PC-3 (cell line): Measurements from ENCODE around the gene SCAANT1. TPM values are rescaled to one million over a fixed set of nuclear protein-coding genes. Genes with fewer than 3 reads are reported as not detected.

Source experiments
- ATAC-seq: fragments of 200-7000 bp; cut with Tn5 transposase; 2 replicates; pipeline ENCODE4 v1.9.1; 2020; ENCODE audit warnings: mild to moderate bottlenecking, moderate library complexity
- BruUV-seq: library from RNA; stranded (reverse); fragments of 400-500 nt; replicated peaks from 2 replicates; lab custom pipeline; 2021; lab: Mats Ljungman, UMichigan
- CTCF ChIA-PET: fragments of 300-600 bp; sonication (Branson Sonifier 250); formaldehyde crosslinking; loops from one replicate; lab custom pipeline; 2022; ENCODE audit warnings: antibody characterized with exemption; lab: Charles Lee
- POLR2A ChIA-PET: fragments of 300-600 bp; sonication (Branson Sonifier 250); formaldehyde crosslinking; loops from one replicate; lab custom pipeline; 2022; ENCODE audit warnings: antibody characterized with exemption; ENCODE audit not compliant: unreplicated experiment; lab: Charles Lee
- DNase-seq: peaks from one replicate; pipeline ENCODE4 v3.0.0-alpha.2; 2015
- H2AFZ ChIP-seq: fragments of 300-600 bp; sonication (generic); 2 replicates; pipeline ENCODE4 v1.6.0; 2016; ENCODE audit warnings: antibody characterized with exemption, low read length
- H3F3A ChIP-seq: fragments of 300-600 bp; sonication (generic); one replicate; pipeline ENCODE4 v1.6.0; 2017; ENCODE audit warnings: antibody characterized with exemption, low read length, control low read depth, mild to moderate bottlenecking; ENCODE audit not compliant: unreplicated experiment
- H3K27ac ChIP-seq: fragments of 300-600 bp; sonication (generic); 2 replicates; pipeline ENCODE4 v1.5.1; 2016; ENCODE audit warnings: mild to moderate bottlenecking, low read length
- H3K27me3 ChIP-seq: fragments of 300-600 bp; sonication (generic); 2 replicates; pipeline ENCODE4 v1.6.1; 2016; ENCODE audit warnings: low read length, mixed read lengths
- H3K36me3 ChIP-seq: fragments of 300-600 bp; sonication (generic); 2 replicates; pipeline ENCODE4 v1.6.1; 2016; ENCODE audit warnings: low read depth, mixed run types, low read length, mixed read lengths
- H3K4me1 ChIP-seq: fragments of 300-600 bp; sonication (generic); 2 replicates; pipeline ENCODE4 v1.5.1; 2016; ENCODE audit warnings: low read length; ENCODE audit not compliant: insufficient read depth
- H3K4me2 ChIP-seq: fragments of 300-600 bp; sonication (generic); 2 replicates; pipeline ENCODE4 v1.6.0; 2016; ENCODE audit warnings: low read length
- H3K4me3 ChIP-seq: fragments of 300-600 bp; sonication (generic); 2 replicates; pipeline ENCODE4 v1.5.1; 2016; ENCODE audit warnings: mild to moderate bottlenecking, low read length, mixed read lengths
- H3K79me2 ChIP-seq: fragments of 300-600 bp; sonication (generic); 2 replicates; pipeline ENCODE4 v1.6.1; 2017; ENCODE audit warnings: low read length, mixed read lengths
- H3K9ac ChIP-seq: fragments of 300-600 bp; sonication (generic); 2 replicates; pipeline ENCODE4 v1.6.0; 2016; ENCODE audit warnings: mild to moderate bottlenecking, low read length
- H3K9me2 ChIP-seq: fragments of 300-600 bp; sonication (generic); replicated peaks from 2 replicates; pipeline ENCODE4 v1.6.1; 2016; ENCODE audit warnings: mixed run types, low read length, mixed read lengths
- H3K9me3 ChIP-seq: fragments of 300-600 bp; sonication (generic); 2 replicates; pipeline ENCODE4 v1.6.1; 2016; ENCODE audit warnings: low read length, mixed read lengths
- H4K20me1 ChIP-seq: fragments of 300-600 bp; sonication (generic); 2 replicates; pipeline ENCODE4 v1.6.1; 2016; ENCODE audit warnings: low read length, mixed read lengths
- CTCF ChIP-seq: fragments of 300-600 bp; sonication (generic); conservative IDR thresholded peaks from 2 replicates; pipeline ENCODE4 v1.5.1; 2017; ENCODE audit warnings: antibody characterized with exemption, low read depth, mild to moderate bottlenecking, low read length
- EZH2 ChIP-seq: fragments of 300-600 bp; sonication (generic); IDR thresholded peaks from one replicate; pipeline ENCODE4 v1.6.1; 2017; ENCODE audit warnings: antibody characterized with exemption, mild to moderate bottlenecking, low read length; ENCODE audit not compliant: unreplicated experiment
- EZH2phosphoT487 ChIP-seq: fragments of 300-600 bp; sonication (generic); IDR thresholded peaks from 2 replicates; pipeline ENCODE4 v1.6.1; 2018; ENCODE audit warnings: mild to moderate bottlenecking, antibody characterized with exemption, low read length, borderline replicate concordance
- intact Hi-C: fragments of 100-400 bp; cut with micrococcal nuclease; formaldehyde crosslinking; loops from 2 replicates; pipeline ENCODE4 v1.9.0; 2023
- total RNA-seq: library from RNA; depleted of rRNA; stranded (reverse); fragments of >200 nt; gene quantifications from 2 replicates; pipeline ENCODE4 v1.2.3, GENCODE V29; 2014

Gene SCAANT1
- total RNA-seq, 1 experiment from 2014 or later: not detected

- peak overlapping the region; percentile 78 for H3K27ac ChIP-seq
- no peak for DNase-seq
- intact Hi-C loops: loop anchor here (5.0 to 10.0 kb wide), 3 partner anchors 49 to 89 kb away; partner anchors contain the start of genes ATXN7 and THOC7
- peak overlapping the region; percentile 88 for H3K4me2 ChIP-seq
- no peak overlapping the region for H2AFZ ChIP-seq
- CTCF ChIA-PET: no interaction called here
- H3K27me3 ChIP-seq: no peaks in the 10 kb centered on the region
- H3K9me3 ChIP-seq: no peaks in the 10 kb centered on the region
- H3K79me2 ChIP-seq: peaks cover 41% of the 10 kb centered on the region
- no peak for ATAC-seq
- H3K4me1 ChIP-seq: peaks cover 22% of the 10 kb centered on the region
- H3K9me2 ChIP-seq: no peaks in the 10 kb centered on the region
- H4K20me1 ChIP-seq: peaks cover 4% of the 10 kb centered on the region; the same call in 1 of the 2 replicates
- TF ChIP-seq EZH2 (no peak), EZH2phosphoT487 (no peak), CTCF (no peak)
- POLR2A ChIA-PET: no interaction called here
- peak overlapping the region; percentile 85 for H3K9ac ChIP-seq
- peak overlapping the region; percentile 71 for H3K4me3 ChIP-seq
- BruUV-seq: no TSS peak
- H3K36me3 ChIP-seq: no peaks in the 10 kb centered on the region
- no peaks in the 10 kb centered on the region for H3F3A ChIP-seq
Observed at GRCh38 chr3:63910891-63911290, 1.3 kb downstream of the SCAANT1 start.

GRCh38 chr3:63910001-63910400, 2.2 kb downstream of the SCAANT1 start:
- intact Hi-C loops: loop anchor here (5.0 to 10.0 kb wide), 3 partner anchors 48 to 88 kb away; partner anchors contain the start of genes ATXN7 and THOC7
- ATAC-seq (no peak), DNase-seq (no peak)
- Histone ChIP-seq H3K27ac (no peak overlapping the region), H3K9ac (no peak overlapping the region), H2AFZ (no peak overlapping the region), H3K36me3 (no peaks in the 10 kb centered on the region), H3K9me3 (no peaks in the 10 kb centered on the region), H3F3A (no peaks in the 10 kb centered on the region), H3K4me1 (peaks cover 22% of the 10 kb centered on the region), H4K20me1 (peaks cover 4% of the 10 kb centered on the region; the same call in 1 of the 2 replicates), H3K79me2 (peaks cover 33% of the 10 kb centered on the region), H3K4me3 (no peak overlapping the region), H3K9me2 (no peaks in the 10 kb centered on the region), H3K4me2 (no peak overlapping the region), H3K27me3 (no peaks in the 10 kb centered on the region)
- BruUV-seq: no TSS peak
- TF ChIP-seq CTCF (no peak), EZH2 (no peak), EZH2phosphoT487 (no peak)
- CTCF ChIA-PET: no interaction called here
- POLR2A ChIA-PET: no interaction called here

- ATAC-seq (no peak), DNase-seq (no peak)
- Histone ChIP-seq H4K20me1 (peaks cover 4% of the 10 kb centered on the region; the same call in 1 of the 2 replicates), H3K27me3 (no peaks in the 10 kb centered on the region), H3K36me3 (no peaks in the 10 kb centered on the region), H3K9ac (no peak overlapping the region), H2AFZ (no peak overlapping the region), H3K9me2 (no peaks in the 10 kb centered on the region), H3K4me1 (peaks cover 19% of the 10 kb centered on the region), H3K4me3 (no peak overlapping the region), H3K9me3 (no peaks in the 10 kb centered on the region), H3K4me2 (no peak overlapping the region), H3K27ac (no peak overlapping the region), H3F3A (no peaks in the 10 kb centered on the region), H3K79me2 (peaks cover 27% of the 10 kb centered on the region)
- TF ChIP-seq EZH2phosphoT487 (no peak), EZH2 (no peak), CTCF (no peak)
- ChIA-PET CTCF (no interaction called here), POLR2A (no interaction called here)
- no TSS peak for BruUV-seq
- intact Hi-C loops: no loop called here
Observed at GRCh38 chr3:63909431-63909830, 2.8 kb downstream of the SCAANT1 start.
